ENCODE results near the gene CDC37. TPM values are rescaled to one million over a fixed set of nuclear protein-coding genes. Genes with fewer than 3 reads are reported as not detected.
A peak's percentile ranks its signal among the peaks of the same experiment; 100 is the strongest.
"Not testable (repeated sequence)": the region's sequence is repeated elsewhere in the genome, so short reads cannot be mapped to it uniquely, and the experiment has no call there.

CDC37 gene
- total RNA-seq, 1 experiment from 2014 or later: 560 TPM

GRCh38 chr19:10374931-10375330 lies 28.4 kb downstream of the CDC37 start:
- intact Hi-C loops (cut with micrococcal nuclease): no loop called here
- H2AFZ ChIP-seq (ENCODE audit: low read length): no peak overlapping the region
- no peaks in the 10 kb centered on the region for H3F3A ChIP-seq (ENCODE audit: low read length, unreplicated experiment)
- no peak for ATAC-seq
- peaks cover 4% of the 10 kb centered on the region; the same call in 1 of the 2 replicates for H3K4me1 ChIP-seq (ENCODE audit: insufficient read depth, low read length)
- no peak overlapping the region for H3K4me2 ChIP-seq (ENCODE audit: low read length)
- DNase-seq: no peak
- no peaks in the 10 kb centered on the region for H3K27me3 ChIP-seq (ENCODE audit: low read length)
- H3K9ac ChIP-seq (ENCODE audit: low read length): no peak overlapping the region
- H3K27ac ChIP-seq (ENCODE audit: low read length): no peak overlapping the region
- no TSS peak for BruUV-seq (replicated peaks)
- no peak overlapping the region for H3K4me3 ChIP-seq (ENCODE audit: low read length)
- H3K9me2 ChIP-seq (replicated peaks; ENCODE audit: low read length): no peaks in the 10 kb centered on the region
- CTCF ChIA-PET: no interaction called here
- H4K20me1 ChIP-seq (ENCODE audit: low read length): no peaks in the 10 kb centered on the region
- H3K36me3 ChIP-seq (ENCODE audit: low read depth, low read length): peaks cover 22% of the 10 kb centered on the region
- TF ChIP-seq EZH2phosphoT487 (IDR thresholded peaks at IDR 0.05; ENCODE audit: borderline replicate concordance, low read length) (no peak), EZH2 (IDR thresholded peaks at IDR 0.05; ENCODE audit: low read length, unreplicated experiment) (no peak), CTCF (conservative IDR thresholded peaks at IDR 0.05; ENCODE audit: low read depth, low read length) (no peak)
- H3K9me3 ChIP-seq (ENCODE audit: low read length): no peaks in the 10 kb centered on the region
- peaks cover 12% of the 10 kb centered on the region for H3K79me2 ChIP-seq (ENCODE audit: low read length)
- POLR2A ChIA-PET (ENCODE audit: unreplicated experiment): no interaction called here

- Histone ChIP-seq H3K79me2 (ENCODE audit: low read length) (no peaks in the 10 kb centered on the region), H3K27ac (ENCODE audit: low read length) (no peak overlapping the region), H3K4me3 (ENCODE audit: low read length) (no peak overlapping the region), H3K9me3 (ENCODE audit: low read length) (no peaks in the 10 kb centered on the region), H3K27me3 (ENCODE audit: low read length) (no peaks in the 10 kb centered on the region), H3K4me2 (ENCODE audit: low read length) (no peak overlapping the region), H3K9me2 (replicated peaks; ENCODE audit: low read length) (no peaks in the 10 kb centered on the region), H3F3A (ENCODE audit: low read length, unreplicated experiment) (no peaks in the 10 kb centered on the region), H3K4me1 (ENCODE audit: insufficient read depth, low read length) (no peaks in the 10 kb centered on the region), H2AFZ (ENCODE audit: low read length) (no peak overlapping the region), H4K20me1 (ENCODE audit: low read length) (no peaks in the 10 kb centered on the region), H3K36me3 (ENCODE audit: low read depth, low read length) (peaks cover 29% of the 10 kb centered on the region), H3K9ac (ENCODE audit: low read length) (no peak overlapping the region)
- TF ChIP-seq EZH2phosphoT487 (IDR thresholded peaks at IDR 0.05; ENCODE audit: borderline replicate concordance, low read length) (no peak), EZH2 (IDR thresholded peaks at IDR 0.05; ENCODE audit: low read length, unreplicated experiment) (no peak), CTCF (conservative IDR thresholded peaks at IDR 0.05; ENCODE audit: low read depth, low read length) (no peak)
- POLR2A ChIA-PET (ENCODE audit: unreplicated experiment): no interaction called here
- no TSS peak for BruUV-seq (replicated peaks)
- intact Hi-C loops (cut with micrococcal nuclease): no loop called here
- DNase-seq (no peak), ATAC-seq (no peak)
- CTCF ChIA-PET: no interaction called here
Observed at GRCh38 chr19:10372690-10373089, 30.7 kb downstream of the CDC37 start.

- Histone ChIP-seq H3K27ac (ENCODE audit: low read length) (no peak overlapping the region), H3K9me3 (ENCODE audit: low read length) (no peaks in the 10 kb centered on the region), H3K4me3 (ENCODE audit: low read length) (no peak overlapping the region), H3K4me1 (ENCODE audit: insufficient read depth, low read length) (no peaks in the 10 kb centered on the region), H3K36me3 (ENCODE audit: low read depth, low read length) (peaks cover 50% of the 10 kb centered on the region; the same call in 1 of the 2 replicates), H2AFZ (ENCODE audit: low read length) (no peak overlapping the region), H3K9ac (ENCODE audit: low read length) (no peak overlapping the region), H3K79me2 (ENCODE audit: low read length) (no peaks in the 10 kb centered on the region), H3F3A (ENCODE audit: low read length, unreplicated experiment) (no peaks in the 10 kb centered on the region), H3K9me2 (replicated peaks; ENCODE audit: low read length) (no peaks in the 10 kb centered on the region), H3K27me3 (ENCODE audit: low read length) (no peaks in the 10 kb centered on the region), H3K4me2 (ENCODE audit: low read length) (no peak overlapping the region), H4K20me1 (ENCODE audit: low read length) (no peaks in the 10 kb centered on the region)
- intact Hi-C loops (cut with micrococcal nuclease): no loop called here
- no TSS peak for BruUV-seq (replicated peaks)
- ChIA-PET CTCF (no interaction called here), POLR2A (ENCODE audit: unreplicated experiment) (no interaction called here)
- peak; percentile 31 for DNase-seq
- ATAC-seq: peak; percentile 35; the same call in 1 of the 2 replicates
- TF ChIP-seq CTCF (conservative IDR thresholded peaks at IDR 0.05; ENCODE audit: low read depth, low read length) (no peak), EZH2 (IDR thresholded peaks at IDR 0.05; ENCODE audit: low read length, unreplicated experiment) (no peak), EZH2phosphoT487 (IDR thresholded peaks at IDR 0.05; ENCODE audit: borderline replicate concordance, low read length) (no peak)
Observed at GRCh38 chr19:10368101-10368803, 35.1 kb downstream of the CDC37 start.

- DNase-seq; POLR2A ChIA-PET (ENCODE audit: unreplicated experiment); intact Hi-C loops (cut with micrococcal nuclease); H3K27me3 ChIP-seq (ENCODE audit: low read length); H3K79me2 ChIP-seq (ENCODE audit: low read length); ATAC-seq; H3K9me2 ChIP-seq (replicated peaks; ENCODE audit: low read length); H2AFZ ChIP-seq (ENCODE audit: low read length); H4K20me1 ChIP-seq (ENCODE audit: low read length); H3F3A ChIP-seq (ENCODE audit: low read length, unreplicated experiment); H3K27ac ChIP-seq (ENCODE audit: low read length); BruUV-seq (replicated peaks); H3K4me2 ChIP-seq (ENCODE audit: low read length); CTCF ChIA-PET; H3K9ac ChIP-seq (ENCODE audit: low read length); H3K4me3 ChIP-seq (ENCODE audit: low read length); H3K9me3 ChIP-seq (ENCODE audit: low read length); H3K4me1 ChIP-seq (ENCODE audit: insufficient read depth, low read length): not testable (repeated sequence)
- H3K36me3 ChIP-seq (ENCODE audit: low read depth, low read length): peaks cover 56% of the 10 kb centered on the region
Observed at GRCh38 chr19:10366950-10367512, 36.3 kb downstream of the CDC37 start.

Measured in PC-3 (cell line).